GM23338 (cell line): ENCODE results near the gene CACNA2D3.

Experiments used
- CREB1 ChIP-seq: fragments of 250-450 bp; sonication (Bioruptor Pico); IDR thresholded peaks from 2 replicates; pipeline ENCODE4 v1.5.0; 2020; ENCODE audit warnings: low read depth, mild to moderate bottlenecking, moderate library complexity
- EZH2 ChIP-seq: fragments of 200-600 bp; sonication (generic); IDR thresholded peaks from one replicate; pipeline ENCODE4 v1.8.0; 2017; ENCODE audit warnings: antibody characterized with exemption, mild to moderate bottlenecking, low read depth; ENCODE audit not compliant: unreplicated experiment
- EZH2phosphoT487 ChIP-seq: fragments of 200-600 bp; sonication (generic); IDR thresholded peaks from one replicate; pipeline ENCODE4 v1.8.1; 2018; ENCODE audit warnings: antibody characterized with exemption; ENCODE audit not compliant: unreplicated experiment
- JUNB ChIP-seq: IDR thresholded peaks from one replicate; pipeline ENCODE4 v1.6.1; 2016; ENCODE audit warnings: antibody characterized with exemption; ENCODE audit not compliant: unreplicated experiment
- POLR2AphosphoS5 ChIP-seq: IDR thresholded peaks from 2 replicates; pipeline ENCODE4 v1.6.1; 2016; ENCODE audit warnings: antibody characterized with exemption, low read depth
- ZNF114 ChIP-seq: fragments of 250-450 bp; sonication (Bioruptor Pico); IDR thresholded peaks from 2 replicates; pipeline ENCODE4 v1.5.0; 2020; ENCODE audit warnings: mild to moderate bottlenecking, moderate library complexity
- ZNF331 ChIP-seq: fragments of 250-450 bp; sonication (Bioruptor Pico); IDR thresholded peaks from 2 replicates; pipeline ENCODE4 v1.5.0; 2020; ENCODE audit warnings: low read depth, mild to moderate bottlenecking, moderate library complexity
- TF ChIP-seq, protein P1 (sequence below), 2 experiments: fragments of 200-600 bp in 1 of 2; sonication (generic) in 1 of 2; conservative IDR thresholded peaks; 2 replicates each; pipeline versions ENCODE4 v1.5.1 to v1.6.1; 2016 to 2017; ENCODE audit warnings: antibody characterized with exemption in 2 of 2, low read depth in 2 of 2, mild to moderate bottlenecking in 2 of 2, moderate library complexity in 1 of 2

DNA sequence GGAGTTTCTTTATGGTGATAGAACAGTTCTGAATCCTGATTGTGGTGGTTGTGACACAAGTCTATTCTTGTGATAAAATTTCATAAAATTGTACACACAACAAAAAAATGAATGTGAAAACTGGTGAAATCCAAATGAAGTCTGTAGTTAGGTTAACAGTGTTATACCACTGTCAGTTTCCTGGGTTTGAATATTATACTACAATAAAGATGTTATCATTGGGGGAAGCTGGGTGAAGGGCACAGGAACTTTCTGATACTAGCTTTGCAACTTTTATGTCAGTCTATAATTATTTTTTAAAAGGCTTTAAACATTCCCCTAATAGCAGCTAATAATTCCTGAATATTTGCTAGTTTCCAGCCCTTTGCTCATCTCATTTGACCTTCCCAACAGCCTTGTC is 485.7 kb downstream of the CACNA2D3 start:
- TF ChIP-seq, protein P1, sequence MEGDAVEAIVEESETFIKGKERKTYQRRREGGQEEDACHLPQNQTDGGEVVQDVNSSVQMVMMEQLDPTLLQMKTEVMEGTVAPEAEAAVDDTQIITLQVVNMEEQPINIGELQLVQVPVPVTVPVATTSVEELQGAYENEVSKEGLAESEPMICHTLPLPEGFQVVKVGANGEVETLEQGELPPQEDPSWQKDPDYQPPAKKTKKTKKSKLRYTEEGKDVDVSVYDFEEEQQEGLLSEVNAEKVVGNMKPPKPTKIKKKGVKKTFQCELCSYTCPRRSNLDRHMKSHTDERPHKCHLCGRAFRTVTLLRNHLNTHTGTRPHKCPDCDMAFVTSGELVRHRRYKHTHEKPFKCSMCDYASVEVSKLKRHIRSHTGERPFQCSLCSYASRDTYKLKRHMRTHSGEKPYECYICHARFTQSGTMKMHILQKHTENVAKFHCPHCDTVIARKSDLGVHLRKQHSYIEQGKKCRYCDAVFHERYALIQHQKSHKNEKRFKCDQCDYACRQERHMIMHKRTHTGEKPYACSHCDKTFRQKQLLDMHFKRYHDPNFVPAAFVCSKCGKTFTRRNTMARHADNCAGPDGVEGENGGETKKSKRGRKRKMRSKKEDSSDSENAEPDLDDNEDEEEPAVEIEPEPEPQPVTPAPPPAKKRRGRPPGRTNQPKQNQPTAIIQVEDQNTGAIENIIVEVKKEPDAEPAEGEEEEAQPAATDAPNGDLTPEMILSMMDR (conservative IDR thresholded peaks at IDR 0.05; ENCODE audit: low read depth in 2 of 2): no peak
- no peak for TF ChIP-seq ZNF114
- TF ChIP-seq EZH2: no peak
- no peak for TF ChIP-seq CREB1 (CRISPR knock-in tag)
- TF ChIP-seq JUNB: no peak
- no peak for TF ChIP-seq POLR2AphosphoS5
- no peak for TF ChIP-seq EZH2phosphoT487
- TF ChIP-seq ZNF331: no peak
